ELR (cell line): ENCODE measurements around the gene RPA3.

Source experiments
- DNase-seq: peaks from one replicate; pipeline ENCODE4 v3.0.0-alpha.2; 2015; ENCODE audit warnings: low read depth

RPA3 gene

DNA sequence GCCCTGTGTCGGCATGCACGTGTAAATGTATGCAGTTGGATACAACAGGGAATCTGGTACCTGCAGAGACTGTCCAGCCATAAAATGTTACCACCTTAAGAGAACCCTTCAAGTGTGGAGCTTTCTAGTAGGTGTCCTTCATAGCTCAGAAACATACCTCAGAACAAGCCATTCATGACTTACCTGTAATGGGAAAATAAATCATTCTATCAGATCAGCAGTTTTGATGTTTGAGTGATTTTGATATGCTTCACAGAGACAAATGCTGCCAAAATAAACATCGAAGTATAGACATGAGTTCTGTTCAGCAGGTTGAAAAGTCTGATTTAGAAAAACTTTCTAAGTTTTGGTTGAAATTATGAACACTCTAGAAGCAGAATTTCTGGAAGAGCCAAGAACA is 111.4 kb downstream of the RPA3 start:
- no peak for DNase-seq

GRCh38 chr7:7596176-7596575 is 122.2 kb downstream of the RPA3 start:
- no peak for DNase-seq

DNA sequence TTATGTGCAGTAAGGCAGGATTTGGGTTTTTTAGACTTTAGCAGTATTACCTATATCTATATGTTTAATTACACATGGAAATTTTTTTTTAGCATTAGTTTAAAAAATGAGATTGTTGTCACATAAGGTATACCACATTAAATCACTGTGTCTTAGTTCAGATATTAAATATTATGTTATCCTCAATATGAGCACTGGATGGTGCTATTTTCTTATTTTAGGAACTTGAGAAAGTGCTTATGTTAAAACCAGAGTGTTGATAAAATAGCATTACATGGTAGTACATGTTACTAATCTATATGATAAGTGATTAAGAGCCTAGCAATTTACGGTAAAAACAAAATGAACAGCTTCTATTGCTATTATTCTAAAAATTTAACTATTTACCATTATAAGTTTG is 123.0 kb downstream of the RPA3 start:
- DNase-seq = peak; percentile 59
